Sigmoid colon (tissue), 7 donors: ENCODE measurements around the gene ZCCHC14. TPM values are rescaled to one million over a fixed set of nuclear protein-coding genes. Genes with fewer than 3 reads are reported as not detected.
A peak's percentile ranks its signal among the peaks of the same experiment; 100 is the strongest.

Experiments used
- DNase-seq: peaks from one replicate; pipeline ENCODE4 v3.0.0-alpha.2; 2019
- H3K27ac ChIP-seq, 4 donors: fragments of 200-600 bp; sonication (generic); one replicate each; pipeline ENCODE4 v1.5.1; 2016 to 2019; ENCODE audit warnings: mild to moderate bottlenecking in 1 of 4
- H3K27me3 ChIP-seq, 3 donors: fragments of 200-600 bp; sonication (generic); one replicate each; pipeline ENCODE4 v1.5.1; 2019; ENCODE audit warnings: mild to moderate bottlenecking in 1 of 3
- H3K36me3 ChIP-seq, 4 donors: fragments of 200-600 bp; sonication (generic); one replicate each; pipeline ENCODE4 v1.5.1; 2016 to 2019
- H3K4me1 ChIP-seq, 4 donors: fragments of 200-600 bp; sonication (generic); one replicate each; pipeline ENCODE4 v1.5.1; 2017 to 2019
- H3K4me3 ChIP-seq, 4 donors: fragments of 200-600 bp; sonication (generic); one replicate each; pipeline ENCODE4 v1.5.1; 2017 to 2019; ENCODE audit warnings: mild to moderate bottlenecking in 2 of 4, moderate library complexity in 1 of 4
- H3K9me3 ChIP-seq, 4 donors: fragments of 200-600 bp in 3 of 4; sonication (generic) in 3 of 4; one replicate each; pipeline versions ENCODE4 v1.5.1 to v1.6.1; 2013 to 2019
- CTCF ChIP-seq, 4 experiments: fragments of 450-650 bp in 3 of 4; fragments of 200-600 bp in 1 of 4; IDR thresholded peaks; one replicate each; pipeline ENCODE4 v1.5.1; 2016 to 2019; ENCODE audit warnings: antibody characterized with exemption in 4 of 4, mild to moderate bottlenecking in 3 of 4, moderate library complexity in 2 of 4
- EP300 ChIP-seq, 4 donors: sonication (generic); formaldehyde crosslinking; IDR thresholded peaks; one replicate each; pipeline ENCODE4 v1.6.1; 2017; ENCODE audit warnings: antibody characterized with exemption in 4 of 4
- POLR2A ChIP-seq, 2 donors: fragments of 450-650 bp; IDR thresholded peaks; one replicate each; pipeline ENCODE4 v1.6.1; 2016; ENCODE audit warnings: antibody characterized with exemption in 2 of 2, mild to moderate bottlenecking in 2 of 2, moderate library complexity in 2 of 2
- POLR2AphosphoS5 ChIP-seq, 4 donors: sonication (generic); formaldehyde crosslinking; IDR thresholded peaks; one replicate each; pipeline ENCODE4 v1.6.1; 2017; ENCODE audit warnings: antibody characterized with exemption in 4 of 4
- whole genome bisulfite sequencing, 2 donors: extraction: QIAGEN DNeasy Blood & Tissue Kit; methylation state at CpG; one replicate each; pipeline ENCODE4 v1.1.7; 2013; 5-methylcytosine and 5-hydroxymethylcytosine counted together
- intact Hi-C: fragments of 100-400 bp; cut with DNase I; formaldehyde crosslinking; loops from one replicate; pipeline ENCODE4 v1.15.1; 2023
- polyA plus RNA-seq, 3 donors: library from polyadenylated mRNA; stranded (reverse); fragments of 200-250 nt; gene quantifications; one replicate each; pipeline ENCODE4 v1.2.3, GENCODE V29; 2013
- total RNA-seq, 4 donors: library from RNA; depleted of rRNA; stranded (reverse); fragments of >200 nt; gene quantifications; one replicate each; pipeline ENCODE4 v1.1.0, GENCODE V29; 2016
- donor health status: healthy with polysubstance abuse.
- donor health status: Bipolar disorder and iron deficiency.
- donor health status: healthy.

ZCCHC14 gene
- total and polyA plus RNA-seq, 7 donors, result 6.0 to 23.8 (median 11.8) TPM

DNA sequence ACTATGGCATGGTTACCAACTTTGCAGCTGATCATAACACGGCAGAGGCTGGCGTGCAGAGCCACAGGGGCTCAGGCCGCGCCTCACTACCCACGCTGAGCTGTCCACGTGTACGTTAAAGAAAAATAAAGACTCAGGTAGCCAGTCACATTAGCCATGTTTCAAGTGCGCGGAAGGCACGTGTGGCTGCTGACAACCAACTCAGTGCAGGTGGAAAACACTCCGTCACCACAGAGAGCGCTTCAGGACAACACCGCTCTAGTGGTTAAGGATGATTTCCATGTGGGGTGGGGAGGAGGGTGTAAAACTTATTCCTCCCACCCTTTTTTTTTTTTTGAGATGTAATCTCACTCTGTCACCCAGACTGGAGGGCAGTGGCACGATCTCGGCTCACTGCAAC lies 33.8 kb downstream of the ZCCHC14 start:
- intact Hi-C loops, result no loop called here
- Histone ChIP-seq H3K27me3 (no peaks in the 10 kb centered on the region), H3K27ac (no peak overlapping the region), H3K9me3 (no peaks in the 10 kb centered on the region), H3K4me1 (peaks cover 0 to 38% (median 30%) of the 10 kb centered on the region in 4 donors), H3K4me3 (no peak overlapping the region), H3K36me3 (peaks cover 5 to 34% (median 11%) of the 10 kb centered on the region in 4 donors)
- TF ChIP-seq POLR2A (IDR thresholded peaks at IDR 0.05) (no peak), POLR2AphosphoS5 (IDR thresholded peaks at IDR 0.05) (no peak), EP300 (IDR thresholded peaks at IDR 0.05) (no peak), CTCF (IDR thresholded peaks at IDR 0.05) (no peak)
- DNase-seq, result no peak
- 95 to 96% methylated on average over 15 of the region's 15 CpGs for WGBS, 2 donors

DNA sequence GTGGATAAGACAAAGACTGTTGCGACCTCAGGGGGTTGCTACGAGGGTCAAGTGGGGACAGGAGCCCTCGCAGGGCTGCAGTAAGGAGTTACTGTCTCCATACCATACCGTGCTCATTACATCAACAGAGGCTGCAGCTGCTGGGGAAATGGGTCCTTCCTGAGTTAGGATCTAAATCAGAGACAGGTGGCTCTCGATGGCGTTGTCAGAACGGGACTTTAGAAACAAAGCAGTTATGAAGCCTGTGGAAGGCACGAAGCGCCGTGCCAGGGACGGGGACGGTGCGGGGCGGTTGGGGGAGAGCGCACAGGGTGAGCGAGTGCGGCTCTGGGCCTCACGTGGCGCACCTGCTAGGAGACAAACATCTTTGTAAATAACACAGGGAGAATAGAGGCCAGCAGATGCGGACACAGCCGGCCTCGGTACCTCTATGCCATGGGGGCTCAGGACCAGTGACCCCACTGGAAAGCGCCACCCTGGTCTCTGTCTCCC lies 34.4 kb downstream of the ZCCHC14 start:
- H3K4me3 ChIP-seq, result no peak overlapping the region
- peak overlapping the region in 2 of 4 donors; percentile 7 to 60 for H3K27ac ChIP-seq
- 93 to 95% methylated on average over 23 of the region's 23 CpGs for WGBS, 2 donors
- no peaks in the 10 kb centered on the region for H3K9me3 ChIP-seq
- no peaks in the 10 kb centered on the region for H3K27me3 ChIP-seq
- H3K36me3 ChIP-seq, result peaks cover 5 to 34% (median 11%) of the 10 kb centered on the region in 4 donors
- intact Hi-C loops, result no loop called here
- H3K4me1 ChIP-seq, result peaks cover 0 to 33% (median 25%) of the 10 kb centered on the region in 4 donors
- TF ChIP-seq POLR2AphosphoS5 (IDR thresholded peaks at IDR 0.05) (no peak), POLR2A (IDR thresholded peaks at IDR 0.05) (no peak), EP300 (IDR thresholded peaks at IDR 0.05) (no peak), CTCF (IDR thresholded peaks at IDR 0.05) (no peak)
- DNase-seq, result no peak

DNA sequence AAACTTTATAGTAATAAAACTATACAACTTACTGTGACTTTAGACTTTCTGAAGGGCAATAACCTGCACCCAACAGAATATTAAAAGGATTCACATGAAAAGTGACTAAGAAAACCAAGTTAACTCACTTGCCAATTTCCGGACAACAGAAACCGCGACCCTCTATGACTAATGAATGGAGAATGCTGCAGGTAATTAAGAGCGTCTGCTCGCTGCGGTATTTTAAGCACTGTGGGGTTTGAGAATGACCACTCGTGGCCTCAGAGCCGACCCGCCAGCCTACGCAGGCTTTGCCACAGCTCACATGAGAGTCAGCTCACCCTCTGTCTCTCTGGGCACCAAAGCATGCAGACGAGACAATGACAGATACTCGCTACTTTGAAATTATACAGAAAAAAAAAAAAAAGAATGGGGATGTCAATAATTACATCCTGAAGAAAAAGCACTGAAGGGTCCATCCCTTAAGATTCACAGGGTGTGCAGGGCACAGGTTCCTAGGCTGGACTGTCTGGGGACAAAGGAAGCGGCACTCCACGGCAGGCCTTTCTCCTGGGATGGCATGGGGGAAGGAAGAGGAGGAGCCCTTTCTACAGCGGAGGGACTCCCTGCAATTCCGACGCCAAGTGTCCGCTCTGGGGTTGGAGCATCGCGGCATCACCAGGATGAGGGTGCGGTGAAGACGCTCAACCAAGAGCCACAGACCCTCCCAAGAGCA lies 35.0 kb downstream of the ZCCHC14 start:
- intact Hi-C loops, result no loop called here
- no peak for DNase-seq
- Histone ChIP-seq H3K9me3 (no peaks in the 10 kb centered on the region), H3K4me1 (peaks cover 0 to 28% (median 23%) of the 10 kb centered on the region in 4 donors), H3K27ac (peak overlapping the region in 3 of 4 donors; percentile 7 to 60 (median 7)), H3K27me3 (no peaks in the 10 kb centered on the region), H3K4me3 (no peak overlapping the region), H3K36me3 (peaks cover 5 to 39% (median 11%) of the 10 kb centered on the region in 4 donors)
- 60 to 77% methylated on average over 22 of the region's 22 CpGs for WGBS, 2 donors
- TF ChIP-seq POLR2AphosphoS5 (IDR thresholded peaks at IDR 0.05) (peak in 1 of 4 donors; percentile 14), POLR2A (IDR thresholded peaks at IDR 0.05) (no peak), CTCF (IDR thresholded peaks at IDR 0.05) (no peak), EP300 (IDR thresholded peaks at IDR 0.05) (no peak)

- peaks cover 0 to 27% (median 21%) of the 10 kb centered on the region in 4 donors for H3K4me1 ChIP-seq
- H3K36me3 ChIP-seq, result peaks cover 5 to 44% (median 11%) of the 10 kb centered on the region in 4 donors
- peak overlapping the region in 3 of 4 donors; percentile 7 to 60 (median 7) for H3K27ac ChIP-seq
- no peak for DNase-seq
- no peaks in the 10 kb centered on the region for H3K9me3 ChIP-seq
- intact Hi-C loops, result no loop called here
- no peak overlapping the region for H3K4me3 ChIP-seq
- H3K27me3 ChIP-seq, result no peaks in the 10 kb centered on the region
- 12 to 64% methylated on average over 4 of the region's 4 CpGs for WGBS, 2 donors
- no peak for TF ChIP-seq POLR2AphosphoS5 (IDR thresholded peaks at IDR 0.05)
These were observed 35.7 kb downstream of the ZCCHC14 start for GRCh38 chr16:87457061-87457611.

DNA sequence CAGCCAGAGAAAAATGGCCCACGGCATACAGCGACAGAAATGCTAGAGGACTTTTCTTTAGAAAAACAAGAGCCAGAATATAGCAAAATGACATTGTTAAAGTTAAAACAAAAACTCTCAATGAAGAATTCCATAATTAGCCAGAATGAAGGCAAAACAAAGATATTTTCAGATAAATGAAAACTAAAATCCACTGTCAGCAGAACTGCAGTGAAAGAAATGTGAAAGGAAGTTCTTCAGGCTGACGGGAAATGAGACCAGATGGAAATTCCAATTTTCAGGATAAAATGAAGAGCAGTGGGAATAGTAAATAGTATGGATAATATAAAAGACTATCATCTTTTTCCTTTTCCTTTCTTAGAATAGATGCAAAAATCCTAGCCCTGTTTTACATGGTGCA lies 38.4 kb downstream of the ZCCHC14 start:
- H3K4me3 ChIP-seq, result no peak overlapping the region
- H3K27me3 ChIP-seq, result no peaks in the 10 kb centered on the region
- WGBS, 2 donors, result 96% methylated on average over 3 of the region's 3 CpGs
- H3K36me3 ChIP-seq, result peaks cover 5 to 47% (median 15%) of the 10 kb centered on the region in 4 donors
- no peak for DNase-seq
- no peak overlapping the region for H3K27ac ChIP-seq
- no peaks in the 10 kb centered on the region for H3K9me3 ChIP-seq
- no peak for TF ChIP-seq POLR2AphosphoS5 (IDR thresholded peaks at IDR 0.05)
- no peak for TF ChIP-seq POLR2A (IDR thresholded peaks at IDR 0.05)
- TF ChIP-seq CTCF (IDR thresholded peaks at IDR 0.05), result no peak
- no peak for TF ChIP-seq EP300 (IDR thresholded peaks at IDR 0.05)
- H3K4me1 ChIP-seq, result peaks cover 0 to 18% (median 9%) of the 10 kb centered on the region in 4 donors
- intact Hi-C loops, result no loop called here
